ENCODE measurements around the gene PITX1. TPM values are rescaled to one million over a fixed set of nuclear protein-coding genes. Genes with fewer than 3 reads are reported as not detected.
"Not testable (repeated sequence)": the region's sequence is repeated elsewhere in the genome, so short reads cannot be mapped to it uniquely, and the experiment has no call there.

The PITX1 gene
- total RNA-seq = 10 to 100 TPM; 35.8 to 84.0 (median 58.9) TPM
- polyA plus RNA-seq = 100 to 1,000 TPM in 1 of 3 donors, 10 to 100 TPM in 2; 13.6 to 103 (median 38.7) TPM
- long read RNA-seq, donor 1, transcript PITX1-204 (2 exons, 770 nt) = minor isoform, 8 of 256 reads
- long read RNA-seq, donor 1, transcript PITX1-201 (3 exons, 2,406 nt) = major isoform, 225 of 256 reads
- long read RNA-seq, donor 1, partial matches to known transcripts = 0 of 256 reads
- long read RNA-seq, donor 1, other reads (novel, unspliced or antisense) = 23 of 256 reads
- long read RNA-seq, donor 2, transcript PITX1-204 (2 exons, 770 nt) = minor isoform, 15 of 415 reads
- long read RNA-seq, donor 2, transcript PITX1-201 (3 exons, 2,406 nt) = major isoform, 372 of 415 reads
- long read RNA-seq, donor 2, partial matches to known transcripts = 0 of 415 reads
- long read RNA-seq, donor 2, other reads (novel, unspliced or antisense) = 28 of 415 reads

GRCh38 chr5:135033901-135034235 is at the start of gene PITX1:
TSS of gene PITX1 (minus strand) at chr5:135034228. CDS start at chr5:135033881, 347 bp downstream.
- ATAC-seq = no peak
- DNase-seq = no peak
- TF ChIP-seq CTCF (IDR thresholded peaks at IDR 0.05) = no peak
- no peaks in the 10 kb centered on the region for H3K9me3 ChIP-seq
- peaks cover 0 to 46% (median 4%) of the 10 kb centered on the region in 3 donors for H3K27me3 ChIP-seq (ENCODE audit: insufficient read depth in 3 of 3, low read length in 2 of 3)
- H3K36me3 ChIP-seq (ENCODE audit: insufficient read depth in 1 of 2, low read depth in 1 of 2) = peaks cover 0 to 6% of the 10 kb centered on the region in 2 donors
- H3K27ac ChIP-seq = peak within 1 kb of the TSS; percentile 90
- intact Hi-C loops (cut with DNase I) = loop anchor here in 1 of 2 donors (5.0 to 10.0 kb wide), 2 partner anchors 158 to 301 kb away; no protein-coding TSS in a partner anchor
- peak within 1 kb of the TSS; percentile 85 for H3K4me3 ChIP-seq
- H3K4me1 ChIP-seq = peaks cover 19% of the 10 kb centered on the region
- WGBS, 3 donors = 0 to 1% (median 0%) methylated on average over 29 to 49 of the region's 49 CpGs

- ATAC-seq; H3K4me1 ChIP-seq; H3K4me3 ChIP-seq; H3K36me3 ChIP-seq (ENCODE audit: insufficient read depth in 1 of 2, low read depth in 1 of 2); DNase-seq; H3K27ac ChIP-seq; H3K9me3 ChIP-seq; H3K27me3 ChIP-seq (ENCODE audit: insufficient read depth in 3 of 3, low read length in 2 of 3); intact Hi-C loops (cut with DNase I): not testable (repeated sequence)
- WGBS, 3 donors = 67 to 73% (median 72%) methylated on average over 3 of the region's 3 CpGs
These were observed 49.3 kb upstream of the PITX1 start for GRCh38 chr5:135083334-135083733.

GRCh38 chr5:135081240-135081639 is 47.2 kb upstream of the PITX1 start:
- peaks cover 3% of the 10 kb centered on the region for H3K9me3 ChIP-seq
- H3K36me3 ChIP-seq (ENCODE audit: insufficient read depth in 1 of 2, low read depth in 1 of 2) = no peaks in the 10 kb centered on the region
- intact Hi-C loops (cut with DNase I) = no loop called here
- H3K4me3 ChIP-seq = no peak overlapping the region
- no peak for TF ChIP-seq CTCF (IDR thresholded peaks at IDR 0.05)
- 86 to 91% (median 87%) methylated on average over 2 of the region's 2 CpGs for WGBS, 3 donors
- DNase-seq = no peak
- no peak for ATAC-seq
- H3K27ac ChIP-seq = no peak overlapping the region
- no peaks in the 10 kb centered on the region for H3K4me1 ChIP-seq
- H3K27me3 ChIP-seq (ENCODE audit: insufficient read depth in 3 of 3, low read length in 2 of 3) = no peaks in the 10 kb centered on the region

- no peaks in the 10 kb centered on the region for H3K36me3 ChIP-seq (ENCODE audit: insufficient read depth in 1 of 2, low read depth in 1 of 2)
- TF ChIP-seq CTCF (IDR thresholded peaks at IDR 0.05) = no peak
- H3K9me3 ChIP-seq = peaks cover 3% of the 10 kb centered on the region
- H3K27ac ChIP-seq = no peak overlapping the region
- 78 to 96% (median 86%) methylated on average over 2 of the region's 2 CpGs for WGBS, 3 donors
- H3K27me3 ChIP-seq (ENCODE audit: insufficient read depth in 3 of 3, low read length in 2 of 3) = no peaks in the 10 kb centered on the region
- intact Hi-C loops (cut with DNase I) = no loop called here
- ATAC-seq (no peak), DNase-seq (no peak)
- H3K4me3 ChIP-seq = no peak overlapping the region
- no peaks in the 10 kb centered on the region for H3K4me1 ChIP-seq
These were observed 45.7 kb upstream of the PITX1 start for GRCh38 chr5:135079760-135080159.

GRCh38 chr5:135079099-135079681 is 45.2 kb upstream of the PITX1 start:
- Histone ChIP-seq H3K27me3 (ENCODE audit: insufficient read depth in 3 of 3, low read length in 2 of 3) (no peaks in the 10 kb centered on the region), H3K4me1 (no peaks in the 10 kb centered on the region), H3K4me3 (no peak overlapping the region), H3K27ac (no peak overlapping the region), H3K36me3 (ENCODE audit: insufficient read depth in 1 of 2, low read depth in 1 of 2) (no peaks in the 10 kb centered on the region), H3K9me3 (peaks cover 3% of the 10 kb centered on the region)
- intact Hi-C loops (cut with DNase I) = no loop called here
- TF ChIP-seq CTCF (IDR thresholded peaks at IDR 0.05) = no peak
- 87 to 90% (median 87%) methylated on average over 3 of the region's 3 CpGs for WGBS, 3 donors
- ATAC-seq (peak in 1 of 4 donors; percentile 17), DNase-seq (no peak)

Measured in psoas muscle (tissue), 8 donors.